GM12864 (cell line): ENCODE results near the gene GLCCI1.

Experiments used
- DNase-seq: peaks from one replicate; pipeline ENCODE4 v3.0.0-alpha.2; 2011; ENCODE audit warnings: low read depth
- H3K4me3 ChIP-seq: 2 replicates; pipeline ENCODE4 v1.5.1; 2011; ENCODE audit warnings: mild to moderate bottlenecking, low read depth, low read length, control low read depth
- CTCF ChIP-seq: IDR thresholded peaks from 2 replicates; pipeline ENCODE4 v1.5.1; 2011; ENCODE audit warnings: low read depth, mild to moderate bottlenecking, moderate library complexity, low read length, control low read depth, inconsistent platforms; ENCODE audit errors: missing control alignments

Gene GLCCI1

GRCh38 chr7:8000315-8000941 is 31.8 kb downstream of the GLCCI1 start:
- TF ChIP-seq CTCF = no peak
- no peak overlapping the region for H3K4me3 ChIP-seq
- DNase-seq = no peak

- no peak overlapping the region for H3K4me3 ChIP-seq
- TF ChIP-seq CTCF = no peak
- no peak for DNase-seq
These were observed 34.5 kb downstream of the GLCCI1 start for GRCh38 chr7:8003077-8003476.

- DNase-seq = no peak
- TF ChIP-seq CTCF = no peak
- H3K4me3 ChIP-seq = no peak overlapping the region
These were observed 36.7 kb downstream of the GLCCI1 start for GRCh38 chr7:8005279-8005678.

GRCh38 chr7:8014399-8014798 is 45.8 kb downstream of the GLCCI1 start:
- no peak overlapping the region for H3K4me3 ChIP-seq
- no peak for TF ChIP-seq CTCF
- no peak for DNase-seq

- TF ChIP-seq CTCF = no peak
- H3K4me3 ChIP-seq = no peak overlapping the region
- no peak for DNase-seq
These were observed 46.6 kb downstream of the GLCCI1 start for GRCh38 chr7:8015100-8015745.

- DNase-seq = no peak
- H3K4me3 ChIP-seq = no peak overlapping the region
These were observed 47.1 kb downstream of the GLCCI1 start for GRCh38 chr7:8015746-8016120.

More at GRCh38 chr7:8015746-8016120, 47.1 kb downstream of the GLCCI1 start:
- no peak for TF ChIP-seq CTCF
